WI38 (cell line): ENCODE data around the gene CDHR3.
A peak's percentile ranks its signal among the peaks of the same experiment; 100 is the strongest.

Experiments
- H3K4me3 ChIP-seq: 2 replicates; pipeline ENCODE4 v1.5.1; 2011; ENCODE audit warnings: low read depth, mild to moderate bottlenecking, control low read depth, low read length
- TF ChIP-seq, protein P1 (sequence below): IDR thresholded peaks from 2 replicates; pipeline ENCODE4 v1.5.1; 2012; ENCODE audit warnings: low read depth, mild to moderate bottlenecking, control low read depth, low read length

CDHR3 gene

DNA sequence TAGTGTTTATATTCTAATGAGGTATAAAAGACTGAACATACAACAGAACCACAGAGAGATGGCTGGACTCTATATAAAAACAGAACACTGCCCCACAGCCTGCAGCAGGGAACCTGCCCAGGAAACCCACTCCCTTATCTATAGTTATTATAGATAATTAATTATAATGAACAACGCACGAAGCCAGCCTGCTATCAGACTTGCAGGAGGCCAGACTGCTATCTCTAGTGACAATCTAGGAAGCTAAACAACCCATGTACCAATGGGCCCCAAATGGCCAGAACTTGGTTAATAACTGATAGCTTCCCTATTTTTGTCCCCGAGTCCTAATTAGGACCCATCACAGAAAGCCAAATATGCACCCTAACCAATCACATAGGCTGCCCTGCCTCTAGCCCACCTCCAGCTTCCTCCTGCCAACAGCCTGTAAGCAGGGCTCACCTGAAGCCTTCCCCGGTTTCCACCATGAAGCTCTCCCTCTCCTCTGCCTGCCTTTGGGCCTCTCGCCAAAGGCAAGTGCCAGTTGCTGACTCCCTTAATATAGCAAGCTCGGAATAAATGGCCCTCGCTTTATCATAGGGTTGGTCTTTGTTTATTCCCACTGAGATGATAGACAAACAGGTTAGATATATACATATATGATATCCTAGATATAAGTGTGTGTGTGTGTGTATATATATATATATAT lies 74.6 kb downstream of the CDHR3 start:
- TF ChIP-seq, protein P1, sequence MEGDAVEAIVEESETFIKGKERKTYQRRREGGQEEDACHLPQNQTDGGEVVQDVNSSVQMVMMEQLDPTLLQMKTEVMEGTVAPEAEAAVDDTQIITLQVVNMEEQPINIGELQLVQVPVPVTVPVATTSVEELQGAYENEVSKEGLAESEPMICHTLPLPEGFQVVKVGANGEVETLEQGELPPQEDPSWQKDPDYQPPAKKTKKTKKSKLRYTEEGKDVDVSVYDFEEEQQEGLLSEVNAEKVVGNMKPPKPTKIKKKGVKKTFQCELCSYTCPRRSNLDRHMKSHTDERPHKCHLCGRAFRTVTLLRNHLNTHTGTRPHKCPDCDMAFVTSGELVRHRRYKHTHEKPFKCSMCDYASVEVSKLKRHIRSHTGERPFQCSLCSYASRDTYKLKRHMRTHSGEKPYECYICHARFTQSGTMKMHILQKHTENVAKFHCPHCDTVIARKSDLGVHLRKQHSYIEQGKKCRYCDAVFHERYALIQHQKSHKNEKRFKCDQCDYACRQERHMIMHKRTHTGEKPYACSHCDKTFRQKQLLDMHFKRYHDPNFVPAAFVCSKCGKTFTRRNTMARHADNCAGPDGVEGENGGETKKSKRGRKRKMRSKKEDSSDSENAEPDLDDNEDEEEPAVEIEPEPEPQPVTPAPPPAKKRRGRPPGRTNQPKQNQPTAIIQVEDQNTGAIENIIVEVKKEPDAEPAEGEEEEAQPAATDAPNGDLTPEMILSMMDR, result no peak
- H3K4me3 ChIP-seq, result no peak overlapping the region

DNA sequence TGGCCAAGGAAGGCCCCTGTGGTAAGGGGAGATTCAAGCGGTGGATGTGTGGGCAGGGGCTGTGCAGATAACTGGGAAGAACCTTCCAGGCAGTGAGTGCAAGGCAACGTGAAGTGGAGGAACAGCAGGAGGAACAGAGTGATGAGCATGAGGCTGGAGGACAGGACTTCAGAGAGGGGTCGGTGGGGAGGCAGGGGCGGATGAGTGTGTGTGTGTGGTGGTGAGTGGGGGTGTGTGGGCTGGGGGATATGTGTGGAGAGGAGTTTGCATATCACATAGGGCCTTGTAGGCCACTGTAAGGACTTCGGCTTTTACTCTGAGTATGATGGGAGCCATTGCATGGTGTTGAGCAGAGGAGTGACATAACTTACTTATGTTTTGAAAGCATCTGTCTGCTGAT lies 75.2 kb downstream of the CDHR3 start:
- TF ChIP-seq, protein P1, result no peak
- H3K4me3 ChIP-seq, result no peak overlapping the region

DNA sequence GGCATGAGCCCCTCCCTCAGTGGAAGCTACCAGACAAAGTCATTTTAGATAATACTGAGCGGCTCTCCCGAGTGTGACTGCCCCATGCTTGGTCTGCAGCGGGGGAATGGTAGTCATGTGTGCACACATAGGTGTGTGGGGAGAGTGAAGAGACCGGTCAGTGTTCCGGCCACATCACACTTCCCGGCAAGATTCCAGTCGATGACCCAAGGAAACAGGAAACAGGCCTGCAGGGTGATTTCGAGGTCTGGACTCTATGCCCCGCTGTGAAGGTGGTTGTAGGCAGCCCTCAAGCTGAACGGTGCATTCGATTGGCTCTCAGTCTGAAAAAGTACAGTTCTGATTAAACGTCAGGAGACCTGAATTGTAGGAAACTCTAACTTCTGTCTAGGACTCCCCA lies 75.9 kb downstream of the CDHR3 start:
- H3K4me3 ChIP-seq, result no peak overlapping the region
- TF ChIP-seq, protein P1, result no peak

DNA sequence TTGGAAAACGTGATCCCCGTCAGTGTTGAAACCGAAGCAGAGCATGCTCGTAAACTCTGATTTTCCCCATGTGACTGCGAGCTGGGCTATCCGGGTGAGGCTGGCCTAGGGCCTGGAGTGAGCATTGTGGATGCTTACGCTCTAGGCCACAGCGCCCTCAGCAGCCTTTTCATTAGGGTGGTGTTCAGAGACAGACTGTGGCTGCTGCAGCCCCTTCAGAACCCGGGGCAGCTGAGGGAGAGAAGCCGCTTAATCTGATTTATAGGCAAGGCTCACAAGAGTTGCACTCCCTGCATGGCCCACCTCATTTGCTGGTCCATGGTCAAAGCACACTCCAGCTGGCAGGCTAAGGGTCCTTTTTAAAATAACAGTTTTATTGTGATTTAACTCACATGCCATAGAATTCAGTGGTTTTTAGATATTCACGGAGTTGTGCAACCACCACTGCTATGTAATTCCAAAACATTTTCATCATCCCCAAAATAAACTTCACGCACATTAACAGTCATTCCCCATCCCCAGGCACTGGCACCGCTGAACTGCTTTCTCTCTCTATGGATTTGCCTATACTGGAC lies 76.5 kb downstream of the CDHR3 start:
- TF ChIP-seq, protein P1, result no peak
- no peak overlapping the region for H3K4me3 ChIP-seq

DNA sequence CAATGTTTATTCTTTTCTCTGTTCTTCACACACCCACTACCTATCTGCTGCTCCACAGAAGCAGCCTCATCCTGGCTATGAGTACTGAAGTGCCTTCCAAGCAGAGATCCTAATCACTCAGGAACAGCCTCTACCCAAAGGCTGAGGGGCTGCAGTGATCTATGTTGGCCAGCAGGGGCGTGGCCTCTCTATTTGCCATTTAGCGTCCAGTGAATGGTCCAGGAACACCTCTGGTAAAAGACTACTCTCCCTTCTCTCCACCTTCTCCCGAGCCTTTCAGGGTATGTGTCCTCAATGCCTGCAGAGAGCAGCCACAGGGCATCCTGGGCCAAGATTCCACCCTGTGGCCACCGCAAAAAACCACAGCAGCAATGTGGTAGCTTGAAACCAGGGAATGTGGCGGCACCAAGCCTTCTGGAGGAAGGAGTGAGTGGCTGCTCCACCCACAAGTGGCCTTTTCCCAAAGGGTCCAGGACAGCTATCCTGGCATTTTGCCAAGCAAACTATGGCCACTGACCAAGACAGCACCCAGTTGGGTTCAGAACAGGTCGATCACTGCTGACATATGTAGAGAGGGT lies 78.2 kb downstream of the CDHR3 start:
- H3K4me3 ChIP-seq, result no peak overlapping the region
- TF ChIP-seq, protein P1, result peak; percentile 79

DNA sequence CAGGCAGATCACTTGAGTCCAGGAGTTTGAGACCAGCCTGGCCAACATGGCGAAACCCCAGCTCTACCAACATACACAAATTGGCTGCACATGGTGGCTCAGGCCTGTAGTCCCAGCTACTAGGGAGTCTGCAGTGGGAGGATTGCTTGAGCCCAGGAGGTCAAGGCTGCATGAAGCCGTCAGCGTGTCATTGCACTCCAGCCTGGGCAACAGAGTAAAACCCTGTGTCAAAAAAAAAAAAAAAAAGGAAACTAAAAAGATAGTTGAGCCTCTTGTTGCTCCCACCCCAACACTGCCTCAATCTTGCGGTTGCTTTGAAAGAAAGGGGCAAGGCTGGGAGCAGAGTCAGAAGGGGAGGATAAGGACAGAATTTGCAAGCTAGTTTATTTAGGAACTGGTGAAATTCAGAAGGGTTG lies 79.1 kb downstream of the CDHR3 start:
- H3K4me3 ChIP-seq, result no peak overlapping the region
- TF ChIP-seq, protein P1, result no peak

DNA sequence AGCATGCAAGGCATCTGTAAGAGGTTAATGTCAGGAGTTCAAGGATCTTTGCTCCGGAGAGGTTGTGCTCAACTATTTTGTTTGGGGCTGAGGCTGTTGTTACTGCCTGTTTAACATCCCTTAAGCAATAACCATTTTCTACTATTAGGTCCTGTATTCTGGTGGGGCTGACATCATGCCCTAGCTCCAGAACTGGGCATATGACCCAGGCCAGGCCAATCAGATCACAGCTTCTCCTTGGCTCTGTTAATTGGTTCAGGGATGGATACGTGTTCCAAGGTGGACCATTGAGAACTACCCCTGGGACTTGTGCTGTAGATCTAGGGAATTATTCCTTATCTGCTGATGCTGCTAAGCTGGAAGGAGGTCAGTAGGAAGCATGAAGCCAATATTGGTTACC lies 82.1 kb downstream of the CDHR3 start:
- no peak overlapping the region for H3K4me3 ChIP-seq
- TF ChIP-seq, protein P1, result no peak
